C1 segment of cervical spinal cord (tissue), 14 donors: ENCODE results near the gene RGS13.
"Not testable (repeated sequence)": the region's sequence is repeated elsewhere in the genome, so short reads cannot be mapped to it uniquely, and the experiment has no call there.

Source experiments
- DNase-seq, 14 donors: peaks; one replicate each; lab custom pipeline; 2025; lab: John Stamatoyannopoulos, UW

Gene RGS13

GRCh38 chr1:192675716-192676115 lies 39.8 kb downstream of the RGS13 start:
- DNase-seq = no peak

DNA sequence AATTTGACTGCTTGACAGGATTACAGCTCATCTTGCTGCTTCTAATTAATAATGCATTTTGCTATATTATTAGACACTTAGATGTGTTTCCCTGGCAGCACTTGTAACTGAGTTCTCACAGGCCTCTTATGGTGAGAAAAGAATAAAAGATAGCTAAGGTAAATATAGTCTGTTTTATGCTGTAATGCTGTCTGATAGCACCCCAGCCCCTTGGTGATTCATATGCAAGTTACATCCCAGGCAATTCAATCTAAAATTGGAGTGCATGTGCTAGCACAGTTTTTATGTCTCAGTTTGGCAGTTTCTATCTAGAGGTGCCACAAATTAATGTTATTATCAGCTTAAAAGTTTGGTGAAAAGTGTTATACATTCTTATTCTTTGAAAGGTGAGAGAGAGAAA lies 42.2 kb downstream of the RGS13 start:
- no peak for DNase-seq

GRCh38 chr1:192682335-192682734 lies 46.4 kb downstream of the RGS13 start:
- no peak for DNase-seq

DNA sequence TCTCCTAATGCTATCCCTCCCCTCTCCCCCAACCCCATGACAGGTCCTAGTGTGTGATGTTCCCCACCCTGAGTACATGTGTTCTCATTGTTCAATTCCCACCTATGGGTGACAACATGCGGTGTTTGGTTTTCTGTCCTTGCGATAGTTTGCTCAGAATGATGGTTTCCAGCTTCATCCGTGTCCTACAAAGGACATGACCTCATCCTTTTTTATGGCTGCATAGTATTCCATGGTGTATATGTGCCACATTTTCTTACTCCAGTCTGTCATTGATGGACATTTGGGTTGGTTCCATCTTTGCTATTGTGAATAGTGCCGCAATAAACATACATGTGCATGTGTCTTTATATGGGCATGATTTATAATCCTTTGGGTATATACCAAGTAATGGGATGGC lies 47.1 kb downstream of the RGS13 start:
- DNase-seq = not testable (repeated sequence)

DNA sequence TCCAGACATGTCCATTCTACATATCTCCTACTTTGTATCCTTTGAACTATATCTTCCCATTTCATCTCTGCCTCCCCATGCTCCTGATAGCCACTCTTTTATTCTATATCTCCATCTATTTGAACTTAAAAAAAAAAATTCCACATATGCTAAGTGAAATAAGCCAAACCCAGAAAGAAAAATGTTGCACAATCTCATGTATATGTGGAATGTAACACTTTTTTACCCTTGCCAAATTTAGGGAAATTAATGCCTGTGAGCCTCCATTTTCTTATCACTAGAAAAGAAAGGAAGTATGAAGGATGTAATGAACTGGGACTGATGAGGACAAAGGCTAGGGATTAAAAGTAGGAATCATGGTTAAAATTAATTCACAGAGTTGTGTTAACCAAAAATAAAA lies 53.5 kb downstream of the RGS13 start:
- DNase-seq = no peak

GRCh38 chr1:192691041-192691440 lies 55.1 kb downstream of the RGS13 start:
- no peak for DNase-seq

DNA sequence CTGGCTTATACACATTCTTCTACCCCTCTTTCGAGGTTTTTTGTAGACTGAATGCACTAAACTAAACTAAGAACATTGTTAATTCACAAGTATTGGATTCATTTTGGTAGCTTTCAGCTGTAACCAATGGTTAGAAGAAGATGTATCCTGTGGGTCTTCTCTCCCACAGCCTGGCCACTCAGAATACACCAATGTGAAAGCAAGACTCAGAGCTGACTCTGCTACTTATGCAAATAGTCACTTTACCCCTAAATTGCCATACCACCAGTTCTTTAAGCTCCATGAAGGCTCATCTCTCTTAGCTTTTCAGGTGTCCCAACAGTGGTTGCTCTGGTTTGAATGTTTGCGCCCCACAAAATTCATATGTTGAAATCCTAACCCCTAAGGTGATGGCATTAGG lies 60.1 kb downstream of the RGS13 start:
- DNase-seq = no peak

DNA sequence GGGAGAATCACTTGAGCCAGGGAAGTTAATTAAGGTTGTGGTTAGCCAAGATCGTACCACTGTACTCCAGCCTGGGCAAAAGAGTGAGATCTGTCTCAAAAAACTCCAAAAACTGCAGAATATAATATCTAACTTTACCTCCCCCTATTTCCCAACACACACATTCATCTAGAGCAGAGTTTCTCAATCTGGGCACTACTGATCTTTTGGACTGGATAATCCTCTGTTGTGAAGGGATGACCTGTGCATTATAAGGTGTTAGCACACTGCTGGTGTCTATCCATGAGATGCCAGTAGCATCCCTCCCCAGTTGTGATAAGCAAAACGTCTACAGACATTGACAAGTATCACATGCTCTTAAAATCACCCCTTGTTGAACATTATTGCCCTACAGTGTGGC lies 61.8 kb downstream of the RGS13 start:
- DNase-seq = no peak

- no peak for DNase-seq
Measured at GRCh38 chr1:192698731-192699130, 62.8 kb downstream of the RGS13 start.

DNA sequence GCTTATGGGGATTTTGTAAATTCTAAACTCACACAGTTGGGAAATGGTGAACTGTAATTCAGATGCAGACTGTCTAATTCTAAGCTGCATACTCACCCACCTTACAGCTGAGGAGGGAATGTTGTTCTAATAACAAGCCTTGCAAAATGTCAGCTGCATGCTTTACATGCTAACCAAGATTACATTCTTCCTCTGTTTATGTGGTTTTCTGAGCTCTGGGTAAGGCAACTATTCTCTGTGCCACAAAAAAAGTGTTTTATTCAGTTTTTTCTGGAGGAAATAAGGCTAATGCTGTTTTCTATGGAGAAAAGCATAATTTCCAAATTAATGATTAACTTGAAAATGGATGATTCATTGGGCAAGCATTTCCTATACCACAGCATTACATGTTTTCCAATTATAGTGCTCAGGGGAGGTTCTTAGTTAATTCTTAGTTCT lies 64.9 kb downstream of the RGS13 start:
- no peak for DNase-seq

DNA sequence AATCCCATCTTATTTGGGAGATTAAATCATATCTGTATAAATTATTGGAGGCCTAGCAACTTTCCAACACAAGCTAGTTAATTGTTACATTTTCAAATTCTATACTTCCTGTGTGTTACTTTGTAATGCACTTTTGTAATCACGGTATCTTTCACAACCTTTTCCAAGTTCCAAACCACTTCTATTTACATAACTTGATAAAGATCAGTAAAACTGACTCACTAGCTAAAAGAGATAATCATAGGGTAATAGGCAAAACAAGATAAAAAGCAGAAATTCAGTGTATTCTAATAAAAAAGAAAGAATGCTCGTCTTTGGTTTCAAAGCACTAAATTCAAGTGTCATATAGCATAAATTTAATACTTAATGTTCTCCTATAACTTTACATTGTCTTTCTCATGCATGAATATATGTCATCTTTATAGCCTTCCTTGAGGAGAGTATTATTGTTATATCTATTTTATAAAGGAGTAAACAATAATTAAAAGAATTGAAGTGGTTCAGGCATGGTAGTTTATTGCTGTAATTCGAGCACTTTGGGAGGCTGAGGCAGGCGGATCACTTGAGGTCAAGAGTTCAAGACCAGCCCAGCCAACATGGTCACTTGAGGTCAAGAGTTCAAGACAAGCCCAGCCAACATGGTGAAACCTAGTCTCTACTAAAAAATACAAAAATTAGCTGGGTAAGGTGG lies 66.4 kb downstream of the RGS13 start:
- no peak for DNase-seq

DNA sequence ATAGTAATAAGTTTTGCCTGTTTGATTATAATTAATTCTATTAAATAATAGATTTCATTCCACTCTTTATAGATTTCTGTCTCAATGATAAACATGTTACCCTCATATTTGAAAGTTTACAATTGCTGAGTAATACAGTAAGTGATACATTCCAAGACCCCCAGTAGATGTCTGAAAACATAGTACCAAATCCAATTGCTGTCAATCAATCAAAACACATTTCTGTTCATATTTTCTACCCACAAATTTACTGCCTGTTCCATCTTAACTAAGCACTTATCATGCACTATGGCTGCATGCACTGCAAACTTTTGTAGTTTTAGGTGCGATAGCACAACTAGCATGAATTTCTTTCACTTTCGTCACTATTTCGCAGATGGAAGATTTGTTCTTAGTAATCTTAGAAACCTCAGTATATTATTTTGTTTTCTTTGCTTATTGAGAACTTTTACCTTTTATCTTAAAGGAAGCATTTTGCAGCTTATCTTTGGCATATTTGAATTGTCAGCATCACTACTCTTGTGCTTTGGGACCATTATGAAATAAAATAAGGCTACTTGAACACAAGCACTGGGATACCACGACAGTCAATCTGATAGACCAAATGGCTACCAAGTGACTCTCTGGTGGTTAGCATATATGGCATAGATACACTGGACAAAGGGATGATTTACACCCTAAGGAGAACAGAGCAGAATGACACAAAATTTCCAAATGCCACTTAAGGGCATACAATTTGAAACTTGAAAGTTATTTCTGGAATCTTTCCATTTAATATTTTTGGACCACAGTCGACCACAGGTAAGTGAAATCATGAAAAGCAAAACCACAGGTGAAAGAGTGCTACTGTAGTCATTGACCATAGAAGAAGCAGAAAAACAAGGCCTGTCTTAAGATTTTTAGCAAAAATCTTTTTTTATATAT lies 67.6 kb downstream of the RGS13 start:
- no peak for DNase-seq

DNA sequence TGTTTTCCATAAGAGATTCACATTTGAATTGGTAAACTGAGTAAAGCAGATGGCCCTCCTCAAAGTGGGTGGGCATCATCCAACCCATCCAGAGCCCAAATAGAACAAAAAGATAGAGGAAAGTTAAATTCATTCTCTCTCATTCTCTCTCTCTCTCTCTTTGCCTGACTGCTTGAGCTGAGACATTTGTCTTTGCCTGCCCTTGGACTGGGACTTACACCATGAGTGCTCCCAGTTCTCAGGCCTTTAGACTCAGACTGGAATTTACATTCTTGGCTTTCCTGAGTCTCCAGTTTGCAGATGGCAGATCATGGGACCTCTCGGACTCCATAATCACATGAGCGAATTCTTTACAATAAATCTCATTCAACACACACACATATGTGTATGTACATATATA lies 69.6 kb downstream of the RGS13 start:
- DNase-seq = no peak

DNA sequence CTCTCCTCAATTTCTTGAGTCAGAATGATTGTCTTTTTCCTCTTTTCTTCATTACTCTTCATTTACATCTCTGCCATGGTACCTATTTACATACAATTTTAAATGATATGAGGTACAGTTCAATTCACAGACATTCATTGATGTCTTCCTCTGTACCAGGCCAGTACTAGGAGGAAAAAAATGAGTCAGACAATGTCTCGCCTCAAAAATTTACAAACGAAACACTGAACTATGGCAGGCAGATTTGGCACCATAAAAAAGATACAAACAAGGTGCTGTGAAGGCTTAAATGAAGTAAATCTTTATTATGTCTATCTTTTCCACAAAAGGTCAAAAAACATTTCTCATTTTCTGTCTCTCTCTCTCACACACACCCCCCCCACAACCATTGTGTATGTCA lies 71.0 kb downstream of the RGS13 start:
- no peak for DNase-seq

DNA sequence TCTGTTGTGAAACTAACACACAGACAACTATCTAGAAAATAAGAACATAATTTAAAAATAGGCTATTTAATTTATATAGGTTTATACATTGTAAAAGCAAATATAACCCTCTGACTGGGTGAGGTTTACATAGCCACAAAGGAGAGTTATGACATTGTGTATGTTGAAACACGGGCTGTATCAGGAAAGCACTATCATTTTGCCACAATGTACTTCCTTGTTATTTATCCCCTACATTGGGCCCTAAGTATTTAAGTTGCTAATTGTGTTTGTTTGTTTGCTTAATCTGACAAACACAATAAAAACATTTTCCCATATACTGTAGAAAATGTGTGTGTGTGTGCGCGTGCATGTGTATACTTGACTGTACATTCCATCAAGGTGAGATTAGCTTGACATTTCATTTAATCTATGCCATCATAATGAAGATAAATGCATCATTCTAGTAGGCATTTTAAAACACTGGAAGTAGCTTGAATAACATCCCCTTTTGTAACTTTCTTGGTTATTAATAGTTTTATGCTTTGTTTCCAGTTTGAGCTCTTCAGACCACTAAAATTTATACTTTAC lies 72.1 kb downstream of the RGS13 start:
- DNase-seq = no peak

GRCh38 chr1:192709544-192709943 lies 73.6 kb downstream of the RGS13 start:
- DNase-seq = no peak
